ENCODE measurements around the gene NGDN. TPM values are rescaled to one million over a fixed set of nuclear protein-coding genes. Genes with fewer than 3 reads are reported as not detected.
"Not testable (repeated sequence)": the region's sequence is repeated elsewhere in the genome, so short reads cannot be mapped to it uniquely, and the experiment has no call there.

The NGDN gene
- total RNA-seq, 1 experiment from 2014 or later: 65.3 TPM

DNA sequence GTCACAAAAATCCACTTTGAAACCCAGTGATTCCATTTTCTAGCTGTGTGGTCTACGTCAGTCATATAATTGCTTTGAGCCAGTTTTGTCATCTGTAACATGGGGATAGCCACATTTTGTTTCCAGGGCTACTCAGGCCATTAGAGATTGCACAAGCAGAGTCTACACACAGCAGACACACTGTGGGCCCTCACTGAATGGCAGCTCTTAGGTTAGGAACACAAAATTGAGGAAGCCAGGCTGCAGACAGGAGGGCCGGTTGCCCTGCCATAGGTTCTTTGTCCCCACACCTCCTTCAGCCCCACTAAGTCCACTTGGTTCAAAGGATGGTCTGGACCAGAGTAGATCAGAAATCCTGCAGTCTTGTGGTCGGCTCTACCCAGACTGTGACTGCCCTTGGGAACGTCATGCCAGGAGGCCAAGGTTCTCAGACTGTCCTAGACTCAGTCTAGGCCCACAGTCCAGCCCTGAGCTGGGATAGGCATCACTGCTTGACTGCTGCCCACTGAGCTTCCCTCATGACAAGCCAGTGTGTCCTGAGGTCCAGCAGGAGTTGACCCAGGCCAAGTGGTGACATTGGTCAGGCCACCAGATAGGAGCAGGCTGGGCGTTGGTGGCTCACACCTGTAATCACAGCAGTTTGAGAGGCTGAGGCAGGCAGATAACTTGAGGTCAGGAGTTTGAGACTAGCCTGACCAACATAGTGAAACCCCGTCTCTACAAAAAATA, 30.2 kb upstream of the NGDN start:
- DNase-seq (ENCODE audit: low spot score): no peak

DNA sequence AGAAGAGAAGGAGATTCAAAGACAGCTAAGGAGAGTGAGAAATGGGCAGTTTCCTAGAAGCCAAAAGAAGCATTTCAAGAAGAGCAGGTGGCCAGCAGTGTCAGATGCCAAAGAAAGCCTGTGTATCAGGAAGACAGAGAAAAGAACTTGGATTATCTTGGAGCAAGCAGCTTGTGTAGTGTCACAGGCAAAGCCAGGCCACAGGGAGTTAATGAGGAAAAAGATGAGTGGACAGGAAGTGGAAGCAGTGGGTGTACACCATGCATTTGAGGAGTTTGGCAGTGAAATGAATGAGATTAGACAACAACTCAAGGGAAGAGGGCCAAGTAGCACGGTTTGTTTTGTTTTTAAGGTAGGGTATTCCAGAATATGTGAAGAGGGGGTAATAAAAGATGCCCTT, 28.4 kb upstream of the NGDN start:
- DNase-seq (ENCODE audit: low spot score): no peak

DNA sequence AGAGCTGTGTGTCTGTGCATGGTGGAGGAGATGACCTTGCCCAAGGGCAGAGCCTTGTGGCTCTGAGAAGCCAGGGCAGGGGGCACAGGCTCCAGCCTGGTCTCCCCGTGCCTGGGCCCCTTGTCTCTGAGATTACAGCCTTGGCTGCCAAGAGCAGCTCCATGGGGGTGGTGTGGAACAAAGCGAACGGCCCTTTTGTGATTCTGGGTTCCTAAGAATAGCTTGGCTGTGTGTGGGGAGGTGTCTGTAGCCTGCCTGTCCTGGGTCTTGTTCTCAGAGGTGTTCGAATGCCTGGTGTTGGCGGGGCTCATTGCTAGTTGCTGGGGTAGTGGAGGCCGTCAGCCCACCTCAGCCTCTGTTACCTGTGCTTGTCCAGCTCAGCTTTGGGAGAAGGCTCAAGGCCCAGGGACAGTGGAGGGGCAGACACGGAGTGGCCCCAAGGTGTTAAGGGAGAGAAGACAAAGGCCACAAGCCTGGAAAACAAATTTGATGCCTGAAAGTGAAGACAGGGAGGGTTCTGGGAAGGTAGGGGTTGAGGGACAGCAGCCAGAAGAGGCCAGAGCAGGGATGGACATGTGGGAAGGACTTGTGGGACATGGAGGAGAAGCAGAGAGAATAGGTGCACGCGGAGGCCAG, 26.7 kb upstream of the NGDN start:
- DNase-seq (ENCODE audit: low spot score): no peak

DNA sequence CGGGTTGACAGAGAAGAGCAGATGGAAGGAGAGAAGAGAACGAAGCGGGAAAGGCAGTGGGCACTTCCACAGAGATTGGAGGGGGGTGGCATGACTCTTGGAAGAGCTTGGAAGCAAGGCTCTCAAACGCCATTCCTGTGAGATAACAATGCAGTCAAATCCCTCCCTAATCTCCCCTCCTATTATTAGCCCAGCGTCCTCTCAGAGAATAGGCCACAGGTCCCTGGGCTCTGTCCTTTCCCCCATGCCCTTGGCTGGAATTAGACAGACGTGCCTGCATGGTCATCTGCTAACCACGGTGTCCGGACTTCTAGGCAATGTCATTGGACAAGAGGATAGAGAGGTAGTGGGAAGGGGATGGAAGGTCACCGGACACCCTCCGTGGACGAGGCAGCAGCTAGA, 26.1 kb upstream of the NGDN start:
- no peak for DNase-seq (ENCODE audit: low spot score)

DNA sequence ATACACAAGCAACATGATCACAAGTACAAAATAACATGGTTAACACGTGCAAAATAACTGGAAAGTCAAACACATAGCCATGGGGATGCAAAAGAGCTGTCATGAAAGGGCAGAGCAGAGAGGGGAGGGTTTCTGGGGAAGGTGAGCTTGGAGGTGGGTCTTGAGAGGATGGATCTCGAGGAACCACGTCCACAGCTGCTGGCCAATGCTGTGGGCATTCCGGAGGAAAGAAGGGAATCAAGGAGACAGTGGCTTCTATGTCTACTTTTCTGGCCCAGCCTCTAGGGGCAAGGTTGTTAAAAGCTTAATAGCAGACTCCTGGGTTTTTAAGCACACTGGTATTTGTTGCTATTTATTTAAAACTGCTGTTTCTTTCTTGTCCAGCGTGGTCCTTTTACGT, 25.6 kb upstream of the NGDN start:
- DNase-seq (ENCODE audit: low spot score): no peak

DNA sequence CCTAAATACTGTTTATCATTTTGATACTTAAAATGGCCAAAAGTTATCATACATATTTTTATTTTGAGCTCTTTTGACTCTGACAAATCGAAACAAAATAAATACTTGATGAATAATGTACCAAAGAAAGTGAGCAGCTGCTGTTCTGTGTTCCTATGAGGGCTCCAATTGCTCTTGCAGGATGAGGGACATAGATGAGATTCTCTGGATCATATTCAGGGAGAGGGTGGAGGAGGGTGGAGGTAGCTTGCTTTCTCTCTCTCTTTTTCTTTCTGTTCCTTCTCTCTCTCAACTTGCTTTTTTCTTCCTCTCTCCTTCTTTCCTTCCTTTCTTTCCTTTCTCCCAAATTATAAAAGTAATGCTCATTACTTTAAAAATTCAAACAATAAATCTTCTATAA, 25.2 kb upstream of the NGDN start:
- DNase-seq (ENCODE audit: low spot score): no peak

DNA sequence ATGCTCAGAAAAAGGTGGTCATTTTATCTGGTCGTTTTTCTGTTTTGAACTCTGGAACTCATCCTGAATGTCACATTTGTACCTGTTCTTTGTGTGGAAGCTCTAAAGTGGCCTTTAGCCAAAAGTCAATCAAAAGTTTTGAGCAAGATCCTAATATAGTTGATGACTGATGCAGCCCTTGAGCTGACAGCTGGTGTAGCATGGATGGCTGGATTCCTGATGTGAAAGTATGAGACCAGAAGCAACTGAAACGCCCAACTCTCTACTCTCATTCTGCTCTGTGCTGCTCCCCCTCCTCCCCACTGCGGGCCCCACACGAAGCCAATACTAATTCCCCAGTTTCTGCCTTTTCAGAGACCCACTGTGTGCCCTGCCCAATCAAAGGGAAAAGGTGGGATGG, 23.7 kb upstream of the NGDN start:
- DNase-seq (ENCODE audit: low spot score): no peak

DNA sequence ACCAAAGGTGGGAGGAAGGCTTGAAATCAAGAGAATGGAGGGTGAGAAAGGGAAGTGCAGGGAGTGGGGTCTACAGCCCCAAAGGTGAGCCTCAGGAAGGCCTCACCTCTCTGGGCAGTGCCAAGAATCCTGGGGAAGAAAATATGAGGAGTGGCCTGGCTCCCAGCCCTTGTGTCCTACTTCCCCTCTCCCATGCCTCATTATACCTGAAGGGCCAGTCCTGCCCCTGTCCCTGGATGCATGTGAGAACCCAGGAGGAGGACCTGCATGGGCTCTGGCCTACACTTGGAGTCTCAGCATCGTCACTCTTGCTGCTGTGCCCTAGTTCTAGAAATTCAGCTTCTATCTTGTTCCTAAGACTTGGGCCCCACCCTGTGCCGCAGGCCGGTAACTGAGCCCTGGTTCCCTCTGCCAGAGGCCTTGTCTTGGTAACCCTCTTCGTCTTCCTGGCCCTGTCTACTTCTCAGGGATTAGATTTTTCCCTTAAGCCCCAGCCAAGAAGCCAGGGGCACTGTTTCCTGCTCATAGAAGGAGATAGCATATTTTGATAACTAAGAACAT, 23.1 kb upstream of the NGDN start:
- DNase-seq (ENCODE audit: low spot score): no peak

DNA sequence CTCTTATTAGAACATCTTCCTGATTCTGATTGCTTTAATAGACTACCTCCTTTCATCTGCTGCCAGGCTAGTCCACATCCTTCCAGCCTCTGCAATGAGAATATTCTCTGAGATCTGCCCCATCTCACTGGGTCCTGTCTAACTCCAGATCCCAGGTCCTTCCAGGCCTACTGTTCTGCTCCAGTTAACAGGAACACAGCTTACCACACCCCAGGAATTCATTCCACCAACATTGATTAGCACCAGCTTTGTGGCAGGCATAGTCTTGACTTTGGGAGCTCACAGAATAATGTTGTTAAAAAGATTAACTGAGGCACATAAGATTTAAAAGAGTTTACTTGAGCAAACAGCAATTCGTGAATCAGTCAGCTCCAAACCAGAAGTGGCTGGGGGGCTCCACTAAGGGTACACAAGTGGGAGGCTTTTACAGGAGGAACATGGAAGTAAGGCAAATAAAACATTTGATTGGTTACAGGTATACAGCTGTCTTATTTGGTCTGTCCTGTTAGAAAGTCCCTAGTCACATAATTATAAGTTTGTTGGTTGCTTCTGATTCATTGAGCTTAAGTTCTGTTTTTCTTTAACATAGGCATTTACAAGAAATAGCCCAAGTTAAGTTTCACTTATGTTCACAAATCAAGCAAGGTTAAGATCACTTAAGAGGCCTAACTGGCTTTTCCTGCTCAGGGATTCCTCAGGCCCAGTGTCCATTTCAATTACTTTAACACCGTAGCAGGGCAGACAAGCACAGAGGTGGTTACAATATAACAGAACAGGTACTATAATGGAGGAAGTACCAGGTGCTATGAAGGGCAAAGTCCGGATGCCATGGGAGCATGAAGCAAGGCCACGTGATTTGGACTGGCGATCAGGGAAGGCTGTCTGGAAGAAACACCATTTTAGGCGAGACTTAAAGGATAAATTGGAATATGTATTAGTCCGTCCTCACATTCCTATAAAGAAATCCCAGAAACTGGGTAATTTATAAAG, 21.8 kb upstream of the NGDN start:
- DNase-seq (ENCODE audit: low spot score): no peak

DNA sequence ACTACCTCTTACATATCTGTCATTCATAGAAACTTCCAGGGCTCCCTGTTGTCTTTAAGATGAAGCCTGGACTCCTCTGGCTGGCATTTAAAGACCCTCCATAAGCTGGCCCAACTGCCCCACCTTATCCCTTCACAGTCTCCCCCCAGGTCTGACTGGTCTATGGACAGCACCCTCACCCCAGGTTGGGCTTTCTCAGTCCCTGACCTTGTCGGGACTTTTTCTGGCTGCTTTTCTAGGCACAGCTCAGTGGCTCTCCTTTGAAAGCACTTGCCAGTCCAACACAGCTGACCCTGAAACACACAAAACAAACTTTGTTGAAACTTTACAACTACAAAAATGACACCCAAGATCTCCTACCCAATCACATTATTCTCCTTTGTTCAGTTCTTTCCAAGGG, 20.2 kb upstream of the NGDN start:
- no peak for DNase-seq (ENCODE audit: low spot score)

DNA sequence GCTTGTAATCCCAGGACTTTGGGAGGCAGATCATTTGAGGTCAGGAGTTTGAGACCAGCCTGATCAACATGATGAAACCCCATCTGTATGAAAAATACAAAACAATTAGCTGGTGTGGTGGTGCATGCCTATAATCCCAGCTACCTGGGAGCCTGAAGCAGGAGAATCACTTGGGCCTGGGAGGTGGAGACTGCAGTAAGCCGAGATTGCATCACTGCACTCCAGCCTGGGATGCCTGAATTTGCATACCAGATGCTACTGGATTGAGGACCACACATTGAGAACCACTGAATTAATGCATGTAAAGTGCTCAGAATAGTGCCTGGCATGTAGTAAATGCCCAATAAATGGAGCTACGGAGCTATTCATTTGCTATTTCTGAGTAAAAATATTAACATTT, 19.1 kb upstream of the NGDN start:
- DNase-seq (ENCODE audit: low spot score): no peak

DNA sequence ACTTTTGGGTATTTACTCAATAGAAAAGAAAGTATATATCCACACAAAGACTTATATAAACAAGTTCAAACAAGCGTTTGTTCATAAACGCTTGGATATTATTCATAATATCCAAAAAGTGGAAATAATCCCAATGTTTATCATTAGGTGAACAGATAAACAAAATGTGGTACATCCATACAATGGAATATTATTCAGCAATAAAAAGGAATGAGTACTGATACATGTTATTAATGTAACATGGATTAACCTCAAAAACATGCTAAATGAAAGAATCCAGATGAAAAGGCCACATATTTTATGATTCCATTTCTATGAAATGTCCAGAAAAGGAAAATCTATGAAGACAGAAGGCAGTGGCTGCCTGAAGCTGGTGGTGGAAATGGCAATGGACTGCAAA, 17.3 kb upstream of the NGDN start:
- no peak for DNase-seq (ENCODE audit: low spot score)

DNA sequence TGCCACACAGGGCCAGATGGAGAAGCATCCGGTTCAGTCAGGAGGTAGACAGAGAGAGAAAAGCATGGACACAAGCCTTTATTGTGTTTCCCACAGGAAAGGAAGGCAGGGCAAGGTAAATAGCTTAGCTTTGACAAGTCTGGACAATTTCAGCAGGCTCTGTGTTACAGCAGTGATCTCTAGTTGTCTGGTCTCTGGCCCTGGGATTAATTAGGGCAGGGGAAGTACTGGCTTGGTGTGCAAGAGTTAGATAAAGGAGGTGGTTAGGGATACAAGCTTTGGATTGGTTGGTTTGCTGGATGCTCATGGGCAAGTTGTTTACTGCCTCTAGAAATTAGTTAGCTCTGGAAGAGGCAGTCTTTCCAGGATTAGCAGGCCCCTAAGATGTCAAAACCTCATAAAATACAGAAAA, 15.1 kb upstream of the NGDN start:
- no peak for DNase-seq (ENCODE audit: low spot score)

DNA sequence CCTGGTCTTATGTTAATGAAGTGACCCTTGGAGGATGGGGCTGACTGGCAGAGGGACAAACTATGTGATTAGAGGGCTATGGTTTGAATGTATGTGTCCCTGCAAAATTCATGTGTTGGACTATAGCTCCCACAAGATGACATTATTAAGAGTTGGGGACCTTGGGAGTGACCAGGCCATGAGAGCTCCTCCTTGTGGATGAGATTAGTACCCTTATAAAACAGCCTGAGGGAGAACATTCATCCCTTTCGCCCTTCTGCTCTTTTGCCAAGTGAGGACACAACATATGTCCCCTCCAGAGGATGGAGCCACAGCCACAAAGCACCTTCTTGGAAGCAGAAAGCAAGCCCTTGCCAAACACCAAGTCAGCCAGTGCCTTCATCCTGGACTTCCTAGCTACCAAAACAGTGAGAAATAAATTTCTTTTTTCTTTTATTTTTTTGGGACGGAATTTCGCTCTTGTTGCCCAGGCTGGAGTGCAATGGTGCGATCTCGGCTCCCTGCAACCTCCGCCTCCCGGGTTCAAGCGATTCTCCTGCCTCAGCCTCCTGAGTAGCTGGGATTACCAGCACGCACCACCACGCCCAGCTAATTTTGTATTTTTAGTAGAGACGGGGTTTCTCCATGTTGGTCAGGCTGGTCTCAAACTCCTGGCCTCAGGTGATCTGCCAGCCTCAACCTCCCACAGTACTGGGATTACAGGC, 12.5 kb upstream of the NGDN start:
- not testable (repeated sequence) for DNase-seq (ENCODE audit: low spot score)

DNA sequence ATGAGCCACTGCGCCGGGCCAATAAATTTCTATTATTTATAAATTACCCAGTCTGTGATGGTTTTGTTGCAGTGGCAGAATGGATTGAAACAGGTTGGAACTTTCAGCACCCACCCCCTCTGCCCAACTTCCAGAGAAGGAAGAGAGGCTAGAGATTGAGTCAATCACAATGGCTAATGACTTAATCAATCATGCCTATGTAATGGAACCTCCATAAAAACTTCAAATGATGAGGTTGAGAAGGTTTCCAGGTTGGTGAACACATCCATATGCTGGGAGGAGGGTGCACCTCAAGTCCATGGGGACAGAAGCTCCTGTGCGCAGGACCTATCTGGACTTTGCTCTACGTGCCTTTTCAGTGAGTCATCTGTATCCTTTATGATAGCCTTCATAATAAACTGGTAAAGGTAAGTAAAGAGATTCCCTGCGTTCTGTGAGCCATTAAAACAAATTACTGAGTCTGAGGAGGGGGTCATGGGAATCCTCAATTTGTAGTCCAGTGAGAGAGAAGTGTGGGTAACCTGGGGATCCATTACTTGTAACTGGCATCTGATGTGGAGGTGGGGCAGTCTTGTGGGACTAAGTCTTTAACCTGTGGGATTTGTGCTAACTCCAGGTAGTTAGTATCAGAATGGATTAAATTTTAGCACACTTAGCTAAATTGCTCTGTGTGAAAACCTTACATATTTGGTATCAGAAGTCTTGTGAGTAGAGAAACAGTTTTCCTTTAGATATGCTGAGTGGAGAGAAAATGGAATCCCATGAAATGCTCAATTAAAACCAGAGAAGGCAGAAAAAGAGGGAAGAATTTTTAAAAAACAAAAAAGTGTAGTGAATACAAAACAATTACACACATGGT, 11.7 kb upstream of the NGDN start:
- no peak for DNase-seq (ENCODE audit: low spot score)

DNA sequence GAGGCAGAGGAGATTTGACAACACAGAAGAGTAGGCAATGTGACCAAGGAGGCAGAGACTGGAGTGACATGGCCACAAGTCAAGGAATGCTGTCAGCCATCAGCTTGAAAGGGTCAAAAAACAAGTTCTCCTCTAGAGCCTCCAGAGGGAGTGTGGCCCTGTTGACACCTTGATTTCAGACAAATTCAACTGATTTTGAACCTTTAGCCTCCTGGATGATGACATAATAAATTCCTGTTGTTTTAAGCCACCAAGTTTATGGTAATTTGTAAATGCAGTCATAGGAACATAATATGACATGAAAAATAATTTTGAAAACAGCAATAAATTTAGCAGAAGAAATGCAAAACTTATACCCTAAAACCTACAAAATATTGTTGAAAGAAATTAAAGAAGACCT, 8.5 kb upstream of the NGDN start:
- no peak for DNase-seq (ENCODE audit: low spot score)

DNA sequence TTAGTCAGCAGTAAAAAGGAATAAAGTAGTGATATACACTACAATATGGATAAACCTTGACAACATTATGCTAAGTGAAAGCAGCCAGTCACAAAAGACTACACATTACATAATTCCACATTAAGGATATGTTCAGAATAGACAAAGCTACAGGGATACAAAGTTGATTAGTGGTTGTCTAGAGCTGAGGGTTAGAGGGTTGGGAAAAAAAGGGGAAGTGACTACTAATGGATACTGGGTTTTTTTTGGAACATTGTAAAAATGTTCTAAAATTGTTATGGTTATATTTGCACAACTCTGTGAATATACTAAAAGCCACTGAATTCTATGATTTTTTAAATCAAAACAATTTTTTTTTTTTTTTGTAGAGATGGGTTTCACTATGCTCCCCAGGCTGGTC, 4.8 kb upstream of the NGDN start:
- no peak for DNase-seq (ENCODE audit: low spot score)

DNA sequence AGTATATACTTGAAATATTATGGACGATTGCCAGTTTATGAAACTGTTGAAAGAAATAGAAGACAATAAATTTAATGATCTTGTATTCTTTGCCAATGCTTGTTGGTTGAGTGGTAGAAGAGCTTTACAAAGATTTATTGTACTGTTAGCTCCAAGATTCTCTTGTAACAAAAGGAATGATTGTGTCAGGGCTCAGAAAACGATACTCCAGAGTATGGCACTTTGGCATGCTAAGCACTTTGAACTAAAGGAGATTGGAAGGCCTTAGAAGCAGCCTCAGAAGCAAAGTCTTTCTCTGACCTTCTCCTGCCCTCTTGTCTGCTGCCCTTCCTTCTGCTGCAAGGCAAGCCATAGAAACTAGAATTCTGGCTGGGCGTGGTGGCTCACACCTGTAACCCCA, 4.2 kb upstream of the NGDN start:
- DNase-seq (ENCODE audit: low spot score): no peak

DNA sequence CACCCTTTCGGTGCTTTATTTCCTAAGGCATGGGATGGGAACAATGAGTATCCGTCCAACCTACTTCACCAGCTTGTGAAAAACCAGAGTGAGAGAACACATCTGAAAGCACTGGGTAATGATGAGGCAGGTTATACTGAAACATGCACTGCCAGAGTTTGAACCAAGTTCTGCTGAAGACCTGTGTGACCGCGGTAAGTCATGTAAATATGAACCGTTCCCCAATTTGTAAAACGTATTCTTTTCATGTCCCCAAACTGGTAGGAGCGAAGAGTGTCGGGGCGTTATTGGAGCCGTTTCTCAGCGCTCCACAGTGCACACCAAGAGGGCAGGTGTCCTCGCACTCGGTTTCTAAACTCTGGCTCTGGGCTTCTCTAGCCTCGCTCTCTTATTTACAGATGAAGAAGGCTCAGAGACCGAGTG, 788 bp upstream of the NGDN start:
- DNase-seq (ENCODE audit: low spot score): no peak

DNA sequence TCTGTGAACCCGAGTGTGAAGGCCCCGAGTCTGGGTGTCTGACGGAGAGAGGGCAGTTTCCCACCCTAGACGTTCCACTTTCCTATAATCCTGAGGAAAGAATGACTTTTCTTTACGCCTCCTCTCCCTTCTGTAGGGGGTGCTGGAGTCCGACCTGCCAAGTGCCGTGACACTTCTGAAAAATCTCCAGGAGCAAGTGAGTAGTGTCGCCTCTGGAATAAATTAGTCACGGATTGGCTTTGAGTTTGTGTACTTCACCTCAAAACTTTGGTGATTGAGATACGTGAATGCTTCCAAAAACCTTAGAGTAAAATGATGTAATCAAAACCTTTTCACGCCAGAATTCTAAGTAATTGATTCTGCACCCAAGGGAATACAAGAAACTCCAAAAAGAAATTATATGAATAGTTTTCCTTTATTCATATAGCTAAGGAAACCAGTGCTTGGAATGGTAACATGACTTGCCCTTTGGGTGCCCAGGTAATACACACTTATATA, 452 bp downstream of the NGDN start:
- DNase-seq (ENCODE audit: low spot score): no peak

DNA sequence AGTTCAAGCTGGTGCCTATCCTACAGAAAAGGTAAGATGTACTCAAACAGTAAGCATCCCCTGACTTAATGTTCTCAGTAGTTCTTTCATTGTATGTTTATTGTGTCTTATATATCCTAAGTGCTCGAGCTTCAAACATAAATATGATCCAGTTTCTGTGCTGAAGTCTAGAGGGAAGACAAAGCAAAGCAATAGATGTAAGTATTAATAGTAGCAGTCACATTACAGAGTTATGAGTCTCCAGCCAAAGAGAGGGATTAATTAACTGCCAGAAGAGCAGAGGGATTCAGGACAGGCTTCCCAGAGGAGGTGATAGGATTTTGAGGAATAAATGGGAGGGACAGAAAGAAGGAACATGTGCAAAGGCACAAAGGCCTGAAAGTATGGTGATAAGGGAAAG, 1.4 kb downstream of the NGDN start:
- DNase-seq (ENCODE audit: low spot score): no peak

Data from H4 (cell line).